CD4-positive, alpha-beta T cell treated with Interleukin-15 for 4 hours (primary cell): Measurements from ENCODE around the gene CACNA2D1.
"Not testable (repeated sequence)": the region's sequence is repeated elsewhere in the genome, so short reads cannot be mapped to it uniquely, and the experiment has no call there.

Experiments used
- DNase-seq: peaks from one replicate; pipeline ENCODE4 v3.0.0-alpha.2; 2020; ENCODE audit warnings: low spot score

CACNA2D1 gene

DNA sequence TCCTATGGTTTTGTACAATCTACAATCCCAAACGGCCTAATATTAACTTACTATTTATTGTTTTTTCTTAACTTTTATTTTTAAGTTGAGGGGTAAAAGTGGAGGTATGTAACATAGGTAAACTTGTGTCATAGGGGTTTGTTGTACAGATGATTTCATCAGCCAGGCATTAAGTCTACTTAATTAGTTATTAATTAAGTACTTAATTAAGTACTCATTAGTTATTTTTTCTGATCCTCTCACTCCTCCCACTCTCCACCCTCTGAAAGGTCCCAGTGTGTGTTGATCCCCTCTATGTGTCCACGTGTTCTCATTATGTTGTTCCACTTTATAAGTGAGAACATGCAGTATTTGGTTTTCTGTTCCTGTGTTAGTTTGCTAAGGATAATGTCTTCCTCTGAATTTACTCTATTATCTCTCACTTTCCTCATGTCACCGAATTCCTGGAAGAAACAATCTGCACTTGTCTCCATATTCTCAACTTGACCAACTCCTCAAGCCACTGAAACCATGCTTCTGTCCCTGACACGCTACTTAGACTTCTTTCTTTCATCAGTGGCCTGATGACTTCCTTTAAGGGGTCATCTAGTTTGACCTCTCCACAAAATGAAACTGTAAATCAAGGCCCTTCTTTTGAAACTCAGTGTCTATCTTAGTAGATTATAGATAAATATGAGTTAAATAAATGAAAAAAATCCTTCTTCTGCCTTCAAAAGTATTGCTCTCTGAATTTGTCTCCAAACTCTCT, 9.1 kb downstream of the CACNA2D1 start:
- no peak for DNase-seq

DNA sequence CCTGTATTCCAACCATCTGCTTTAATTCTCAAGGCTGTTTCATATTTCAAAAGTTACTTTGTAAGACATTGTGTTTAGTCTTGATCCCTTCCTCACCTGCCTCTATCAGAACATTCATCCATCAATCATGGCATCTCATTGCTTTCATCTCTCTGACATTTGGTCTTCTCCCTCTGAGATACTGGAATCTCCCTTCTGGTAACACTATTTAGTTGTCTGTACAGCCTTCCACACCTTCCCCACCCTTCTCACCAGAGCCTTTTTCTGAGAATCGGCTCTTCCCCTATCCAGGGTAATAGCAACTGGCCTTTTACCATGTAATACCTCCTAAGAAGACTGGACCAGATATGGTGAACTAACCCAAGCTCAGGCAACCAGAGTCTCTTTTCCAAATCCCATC, 10.1 kb downstream of the CACNA2D1 start:
- no peak for DNase-seq

DNA sequence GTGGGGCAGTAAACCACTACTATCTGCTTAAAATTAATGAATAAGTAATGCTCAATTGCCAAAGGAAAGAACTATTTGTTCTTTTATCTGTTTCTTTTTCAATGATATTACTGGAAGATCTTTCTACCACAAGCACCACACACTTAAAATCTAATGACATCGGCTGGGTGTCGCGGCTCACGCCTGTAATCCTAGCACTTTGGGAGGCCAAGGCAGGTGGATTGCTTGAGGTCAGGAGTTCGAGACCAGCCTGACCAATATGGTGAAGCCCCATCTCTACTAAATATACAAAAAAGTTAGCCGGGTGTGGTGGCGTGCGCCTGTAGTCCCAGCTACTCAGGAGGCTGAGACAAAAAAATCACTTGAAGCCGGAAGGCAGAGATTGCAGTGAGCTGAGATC, 10.8 kb downstream of the CACNA2D1 start:
- not testable (repeated sequence) for DNase-seq

DNA sequence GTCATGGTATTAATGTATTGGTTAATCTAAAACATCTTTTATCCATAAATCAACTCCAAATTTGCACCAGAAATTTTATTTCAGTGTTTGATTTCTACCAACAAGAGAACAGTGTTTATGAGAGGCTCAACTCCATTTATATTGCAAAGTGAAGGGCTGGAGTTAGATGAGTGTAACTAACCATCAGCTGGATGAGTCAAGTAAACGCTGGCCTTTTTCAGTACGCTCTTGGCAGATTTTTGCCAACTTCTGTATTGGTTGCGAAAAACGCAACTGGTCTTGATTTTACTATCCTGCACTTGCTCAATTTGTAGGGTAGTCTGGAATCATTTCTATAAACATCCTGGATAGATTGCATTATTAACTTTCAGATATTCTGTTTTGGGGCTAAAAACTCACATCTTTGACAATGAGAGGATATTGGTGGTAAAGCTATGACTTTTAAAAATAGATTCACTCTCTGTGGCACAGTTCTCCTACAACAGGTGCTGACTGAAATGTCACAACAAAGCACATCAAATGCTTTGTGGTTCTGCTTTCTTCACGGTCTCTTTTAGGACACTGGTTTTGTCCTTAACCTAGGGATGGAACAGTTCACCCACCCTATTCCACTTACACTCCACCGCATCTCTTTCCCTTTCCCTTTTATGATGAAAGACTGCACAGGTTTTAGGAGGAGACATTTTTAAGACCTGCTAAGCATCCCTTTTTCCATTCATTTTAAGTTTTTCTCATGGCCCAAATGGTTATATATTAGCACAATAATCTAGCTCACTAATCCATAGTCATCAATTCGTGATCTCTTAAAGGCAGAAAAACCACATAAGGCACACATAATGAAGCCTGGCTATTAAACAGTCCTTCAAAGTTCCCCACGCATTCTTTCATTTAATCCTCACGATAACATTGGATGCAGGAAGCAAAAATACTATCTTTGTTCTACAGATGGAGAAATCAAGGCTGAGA, 12.8 kb downstream of the CACNA2D1 start:
- DNase-seq, result no peak

DNA sequence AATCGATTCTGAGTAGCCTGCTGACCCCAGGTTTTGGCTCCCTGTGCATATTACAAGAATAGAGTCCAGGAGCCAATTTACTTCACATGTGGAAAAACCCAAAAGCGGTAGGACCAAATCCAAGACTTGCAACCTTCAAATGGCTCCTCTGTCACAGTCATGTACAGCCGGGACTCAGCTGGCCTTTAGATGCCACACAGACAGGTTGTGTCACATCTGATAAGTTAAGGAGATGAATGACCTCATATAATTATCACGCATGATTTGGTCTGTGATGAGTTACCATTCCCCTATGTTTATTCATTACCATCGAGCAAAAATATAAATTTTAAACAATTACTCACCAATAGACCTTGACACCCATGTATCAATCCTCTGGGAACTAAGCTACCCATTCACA, 14.2 kb downstream of the CACNA2D1 start:
- no peak for DNase-seq

DNA sequence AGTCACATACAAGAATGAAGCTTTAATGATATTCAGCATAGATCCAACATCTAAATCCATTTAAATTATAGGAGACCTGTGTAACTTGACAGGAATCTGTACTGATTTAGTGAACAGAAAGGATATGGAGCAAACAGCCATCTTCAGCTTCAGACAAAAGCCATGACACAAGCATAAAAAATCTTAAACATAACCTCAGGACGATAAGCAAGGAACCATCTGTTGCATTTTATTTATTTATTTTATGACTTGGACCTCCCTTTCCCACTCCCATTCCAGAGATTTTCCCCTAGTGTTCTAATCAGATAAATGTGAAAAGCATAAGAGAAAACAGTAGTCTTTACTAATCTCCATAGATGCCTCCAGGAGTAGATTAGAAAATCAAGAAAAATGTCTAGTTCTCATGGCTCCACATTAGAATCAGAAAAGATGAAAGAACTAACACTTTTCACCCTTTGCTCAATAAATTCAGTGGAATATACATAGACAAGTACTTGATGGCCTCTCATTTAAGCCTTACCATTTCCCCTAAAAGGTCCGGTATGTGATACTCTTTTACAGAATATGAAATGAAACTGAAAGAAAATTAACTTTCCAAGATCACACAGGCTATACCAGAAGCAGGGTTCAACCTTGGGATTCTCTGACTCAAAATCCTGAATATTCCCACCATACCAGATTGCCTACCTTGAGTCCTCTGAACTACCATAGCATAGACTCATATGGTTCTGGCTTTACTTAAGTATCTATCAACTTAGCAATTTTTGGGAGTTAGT, 15.2 kb downstream of the CACNA2D1 start:
- DNase-seq, result no peak

DNA sequence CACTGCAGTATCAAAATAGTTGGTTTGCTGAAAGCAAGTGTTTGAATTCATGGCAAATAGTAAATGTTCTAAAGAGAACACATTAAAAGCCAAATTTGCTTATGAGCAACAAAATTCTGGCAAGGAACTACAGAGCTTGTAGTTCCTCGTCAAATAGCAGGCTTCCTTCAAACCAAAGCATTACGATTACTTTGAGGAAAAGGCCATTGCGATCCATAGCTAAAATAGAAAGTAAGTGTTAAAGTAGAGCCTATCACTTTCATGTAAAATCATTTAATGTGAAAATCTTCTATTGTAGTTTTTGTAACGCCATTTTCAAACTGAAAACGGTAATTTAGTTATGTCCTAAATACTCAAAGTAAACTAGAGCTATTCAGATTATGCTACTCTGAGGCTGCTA, 20.1 kb downstream of the CACNA2D1 start:
- DNase-seq, result no peak

DNA sequence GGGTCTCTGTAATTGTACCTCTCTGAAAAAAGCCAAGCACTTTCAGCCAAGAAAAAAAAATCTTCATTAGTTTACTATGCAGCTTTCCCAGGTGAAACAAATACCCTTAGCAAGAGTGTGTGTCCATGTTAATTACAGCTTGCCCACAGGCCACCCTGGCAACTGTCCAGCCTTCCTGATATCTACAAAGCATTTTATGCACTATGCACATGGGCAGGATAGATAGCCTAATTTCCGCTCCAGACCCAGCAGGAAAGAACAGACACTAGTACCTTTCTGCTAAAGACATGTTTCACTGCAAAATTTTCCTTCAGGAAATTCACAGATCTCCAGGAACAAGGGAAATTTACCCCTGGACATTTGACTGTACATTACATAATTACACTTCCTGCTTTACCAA, 24.4 kb downstream of the CACNA2D1 start:
- no peak for DNase-seq

DNA sequence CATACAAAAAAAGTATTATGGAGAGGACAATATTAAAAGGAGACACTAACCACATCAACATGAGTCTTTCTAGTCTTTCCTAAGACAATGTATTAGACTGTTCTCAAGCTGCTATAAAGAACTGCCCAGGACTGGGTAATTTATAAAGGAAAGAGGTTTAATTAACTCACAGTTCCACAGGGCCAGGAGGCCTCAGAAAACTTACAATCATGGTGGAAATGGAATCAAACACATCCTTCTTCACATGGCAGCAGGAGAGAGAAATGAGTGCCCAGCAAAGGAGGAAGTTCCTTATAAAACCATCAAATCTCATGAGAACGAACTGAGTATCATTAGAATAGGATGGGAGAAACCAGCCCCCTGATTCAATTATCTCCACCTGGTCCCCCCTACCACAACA, 25.7 kb downstream of the CACNA2D1 start:
- DNase-seq, result no peak

DNA sequence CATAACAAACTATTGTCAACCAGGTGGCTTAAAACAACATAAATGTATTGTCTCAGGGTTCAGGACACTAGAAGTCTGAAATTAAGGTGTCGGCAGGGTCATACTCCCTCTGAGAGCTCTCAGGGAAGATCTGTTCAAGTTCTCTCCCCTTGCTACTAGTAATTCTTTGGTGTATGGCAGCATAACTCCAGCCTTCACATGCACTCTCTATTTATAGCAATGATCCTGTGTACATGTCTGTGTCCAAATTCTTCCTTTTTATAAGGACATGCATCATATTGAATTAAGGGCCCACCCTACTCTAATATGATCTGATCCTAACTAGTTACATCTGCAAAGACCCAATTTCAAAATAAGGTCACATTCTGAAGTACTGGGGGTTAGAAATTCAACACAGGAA, 27.2 kb downstream of the CACNA2D1 start:
- no peak for DNase-seq

DNA sequence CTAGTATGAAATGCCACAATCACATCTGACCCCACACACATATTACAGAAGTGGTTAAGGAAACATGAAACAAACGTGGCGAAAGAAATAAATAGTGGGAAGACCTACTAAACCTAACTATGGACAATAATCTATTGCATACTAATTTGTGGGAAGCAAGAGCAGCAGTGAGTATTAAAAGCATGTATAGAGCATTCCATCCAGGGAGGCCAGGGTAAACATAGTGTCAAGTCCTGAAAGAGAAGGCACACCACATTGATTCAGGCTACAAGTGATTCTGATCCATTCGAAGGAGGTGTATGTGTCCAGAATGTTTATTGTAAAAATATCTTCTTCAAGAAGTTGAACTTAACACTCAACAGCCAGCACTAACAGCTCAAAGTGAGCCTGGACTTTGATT, 29.2 kb downstream of the CACNA2D1 start:
- no peak for DNase-seq

DNA sequence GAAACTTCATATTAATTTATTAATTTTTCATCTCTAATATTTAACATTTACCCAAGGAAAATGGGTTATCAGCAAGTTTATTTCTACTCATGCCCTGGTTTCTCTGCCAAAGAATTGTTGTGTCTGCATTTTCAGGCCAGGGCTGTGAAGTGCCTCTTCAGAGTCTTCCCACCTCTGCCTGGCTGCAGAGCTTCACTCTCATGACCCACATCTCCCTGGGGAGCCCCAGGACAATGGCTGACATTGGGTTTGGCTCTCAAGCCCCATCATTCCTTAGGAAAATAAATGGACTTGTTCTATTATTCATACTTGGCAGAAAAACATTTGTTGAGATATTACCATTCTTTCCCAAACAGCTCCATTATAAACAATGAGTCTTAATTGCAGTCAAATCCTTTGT, 30.3 kb downstream of the CACNA2D1 start:
- no peak for DNase-seq

DNA sequence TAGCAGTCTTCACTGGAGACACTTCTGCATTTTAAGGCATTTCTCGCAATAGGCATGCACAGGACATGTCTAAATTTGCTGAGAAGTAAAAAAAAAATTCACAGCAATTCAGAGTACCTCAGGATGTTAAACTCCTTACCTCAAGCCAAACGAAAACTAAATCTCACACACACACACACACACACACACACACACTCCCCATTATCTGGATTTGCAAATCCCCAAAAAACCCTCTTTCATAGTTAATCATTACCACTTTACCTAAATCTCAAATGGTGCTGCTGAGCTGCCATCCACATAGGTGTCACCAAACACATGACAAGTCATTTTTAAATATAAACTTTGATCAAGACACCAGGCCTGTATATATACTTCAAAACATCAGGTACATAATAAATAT, 31.8 kb downstream of the CACNA2D1 start:
- no peak for DNase-seq

DNA sequence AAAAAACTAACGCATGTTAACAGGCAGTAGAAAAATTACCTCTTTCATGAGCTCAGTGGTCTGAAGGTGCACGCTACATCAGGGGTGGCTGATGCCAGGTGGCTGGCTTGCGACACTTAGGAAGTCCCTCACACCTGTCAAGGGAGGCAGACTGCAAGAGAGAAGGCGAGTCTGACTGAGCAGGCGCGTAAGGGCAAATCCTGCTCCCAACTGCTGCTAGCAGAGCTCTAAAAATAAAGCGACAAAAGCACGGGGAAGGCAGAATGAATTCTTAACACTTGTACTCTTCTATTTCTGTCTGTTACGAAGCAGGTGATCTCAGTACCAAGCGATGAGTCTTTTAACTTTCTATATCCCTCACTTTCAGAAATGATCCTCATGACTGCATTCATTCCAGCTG, 33.1 kb downstream of the CACNA2D1 start:
- DNase-seq, result no peak

DNA sequence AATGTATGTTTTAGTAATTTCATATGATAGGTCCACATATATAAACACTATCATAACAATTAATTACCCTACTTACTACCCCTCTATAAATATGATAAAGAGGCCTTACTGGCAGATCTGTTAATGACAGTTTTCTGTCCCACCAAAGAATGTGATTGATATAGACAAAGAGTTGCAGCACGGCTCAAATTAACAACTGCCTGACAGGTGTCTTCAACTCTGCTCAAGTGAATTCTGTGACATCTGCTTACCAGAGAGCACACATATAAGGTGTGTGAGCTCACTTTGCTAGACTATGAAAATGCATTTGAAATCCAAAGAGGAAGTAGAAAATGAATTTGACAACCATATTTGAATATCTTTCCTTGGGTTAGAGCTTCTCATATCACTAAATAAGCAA, 36.6 kb downstream of the CACNA2D1 start:
- no peak for DNase-seq

DNA sequence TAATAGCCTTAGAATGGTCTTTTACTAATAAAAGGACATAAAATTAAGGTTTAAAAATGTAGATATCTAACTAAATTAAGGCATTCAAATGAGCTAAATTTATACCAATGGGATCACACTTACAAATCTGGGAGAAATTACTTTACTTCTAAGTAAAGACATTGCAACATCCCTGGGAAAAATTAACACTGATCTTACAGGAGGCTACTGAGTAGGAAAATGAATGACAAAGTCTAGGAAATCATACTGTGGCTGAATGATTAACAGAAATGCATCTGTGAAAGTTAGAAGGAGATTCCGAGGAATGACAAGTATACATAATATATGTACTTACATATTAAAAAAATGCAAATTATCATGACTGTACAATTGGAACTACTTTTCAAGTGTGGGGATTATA, 38.3 kb downstream of the CACNA2D1 start:
- no peak for DNase-seq

DNA sequence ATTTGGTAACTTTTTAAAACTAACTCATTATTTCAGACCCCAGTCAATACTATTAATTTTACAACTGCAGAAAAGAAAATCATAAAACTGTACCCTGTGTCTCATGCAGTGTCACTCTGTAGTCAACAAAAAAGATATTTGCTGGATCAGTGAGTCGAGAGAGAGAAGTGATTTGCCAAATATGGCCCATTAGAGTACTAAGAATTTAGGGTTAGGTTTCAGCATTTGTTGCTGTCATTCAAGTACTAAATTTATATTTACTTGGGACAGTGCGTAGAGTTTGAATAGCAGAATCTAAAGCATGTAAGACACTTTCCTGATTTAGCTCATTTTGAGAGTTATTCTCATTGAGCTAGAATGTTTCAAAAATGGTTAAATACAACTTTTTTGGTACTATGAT, 38.9 kb downstream of the CACNA2D1 start:
- no peak for DNase-seq

DNA sequence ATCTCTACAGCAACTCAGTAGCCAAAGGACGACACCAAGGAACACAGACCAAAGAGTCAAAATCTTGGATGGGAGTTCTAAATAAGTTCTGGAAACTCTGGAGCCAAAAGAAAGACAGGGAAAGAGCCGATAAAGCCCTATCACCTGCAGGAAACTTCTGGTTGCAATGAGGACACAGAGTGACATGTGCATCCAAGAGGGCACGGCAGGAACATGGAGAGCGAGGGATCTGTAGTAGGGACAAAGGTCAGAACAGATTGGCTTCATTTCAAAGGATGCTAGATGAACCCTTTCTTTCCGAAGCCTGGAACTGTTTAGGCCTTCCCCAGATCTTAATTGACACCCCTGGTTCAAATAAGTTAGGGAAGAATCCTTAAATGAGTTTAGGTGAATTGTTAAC, 39.5 kb downstream of the CACNA2D1 start:
- no peak for DNase-seq

DNA sequence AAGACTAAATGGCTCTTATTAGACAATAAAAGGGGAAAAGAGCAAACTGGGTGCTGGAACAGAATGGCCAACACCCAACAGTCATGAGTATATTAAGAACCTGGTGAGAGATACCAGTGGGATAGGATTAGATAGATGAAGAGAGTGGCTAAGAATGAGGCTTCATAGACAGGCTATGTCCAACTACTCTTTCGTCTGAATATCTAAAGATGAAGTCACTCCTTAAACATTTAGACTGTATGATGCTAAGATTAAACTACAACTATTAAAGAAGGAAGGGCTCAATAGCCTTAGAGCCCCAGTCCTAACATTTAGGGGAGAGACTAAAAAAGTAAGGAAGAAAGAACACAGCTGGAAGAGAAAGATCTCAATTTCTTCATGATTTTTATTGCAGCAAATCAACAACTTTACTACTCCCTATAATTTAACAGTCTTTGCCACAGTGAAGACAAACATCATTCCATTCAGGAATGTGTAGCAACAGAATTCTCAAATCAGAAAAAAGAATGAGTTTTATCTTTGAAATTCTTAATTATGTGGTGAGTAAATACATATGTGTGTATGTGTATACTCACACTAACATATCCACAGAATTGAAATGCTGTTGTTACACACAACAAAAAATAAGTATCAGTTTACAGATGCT, 45.6 kb downstream of the CACNA2D1 start:
- no peak for DNase-seq

DNA sequence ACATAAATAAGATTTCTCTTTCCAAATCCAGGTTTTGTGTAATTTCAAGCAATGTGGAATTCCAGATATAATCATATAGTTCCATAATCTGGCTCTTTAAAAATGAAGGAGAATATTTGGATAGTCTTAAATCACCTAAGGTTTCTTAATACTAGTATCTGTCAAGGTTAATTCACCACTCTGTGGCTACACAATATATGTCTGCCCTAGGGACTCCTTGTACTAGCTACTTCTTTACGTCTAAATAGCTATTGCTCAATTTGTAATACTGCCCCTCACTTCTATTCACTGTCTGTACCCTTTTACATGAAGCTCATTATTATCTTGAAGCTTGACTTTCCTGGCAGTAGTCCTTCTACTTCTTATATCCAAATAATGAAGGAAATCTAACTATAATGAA, 47.2 kb downstream of the CACNA2D1 start:
- DNase-seq, result no peak

DNA sequence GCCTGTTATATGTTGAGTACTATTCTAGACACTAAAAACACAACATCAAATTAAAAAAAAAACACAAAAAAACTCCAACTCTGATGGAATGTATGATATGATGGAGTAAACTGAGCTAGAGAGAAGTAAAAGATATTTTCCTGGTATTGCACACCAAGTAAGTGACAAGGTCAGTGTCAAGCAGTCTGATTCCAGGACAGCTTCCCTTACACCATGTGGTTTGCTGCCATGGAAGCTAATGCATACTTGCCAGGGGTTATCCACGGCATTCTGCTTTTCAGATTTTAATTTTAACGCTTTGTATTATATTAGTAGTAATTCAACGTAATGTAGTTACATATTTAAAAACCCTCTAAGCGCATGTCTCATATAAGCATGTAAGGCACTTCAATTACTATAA, 48.4 kb downstream of the CACNA2D1 start:
- DNase-seq, result no peak

DNA sequence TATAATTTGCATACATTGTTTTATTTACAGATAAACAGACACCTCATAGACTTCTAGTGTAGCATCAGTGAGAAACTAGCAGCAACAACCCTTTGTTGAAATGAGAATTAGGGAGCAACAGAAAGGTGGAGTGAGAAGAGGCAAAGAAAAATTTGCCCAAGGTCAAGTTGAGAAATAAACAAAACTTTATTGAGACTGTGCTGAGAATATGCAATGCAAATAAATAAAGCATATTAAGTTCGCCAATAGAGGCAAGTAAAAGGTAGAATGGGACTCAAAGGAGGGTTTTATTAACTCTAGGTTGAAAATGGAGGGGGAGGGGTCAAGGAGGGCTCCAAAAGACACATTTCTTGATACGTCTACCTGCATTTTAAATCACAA, 49.7 kb downstream of the CACNA2D1 start:
- no peak for DNase-seq
